ENCODE results near the gene LMNB1. TPM values are rescaled to one million over a fixed set of nuclear protein-coding genes. Genes with fewer than 3 reads are reported as not detected.
A peak's percentile ranks its signal among the peaks of the same experiment; 100 is the strongest.

Gene LMNB1
- total RNA-seq, 1 experiment from 2014 or later, result 150 TPM

GRCh38 chr5:126741361-126741760 lies 35.6 kb upstream of the LMNB1 start:
- H3K9me3 ChIP-seq (ENCODE audit: control insufficient read depth in 1 of 2, insufficient read depth in 1 of 2, low read depth in 1 of 2, low read length in 2 of 2), result no peaks in the 10 kb centered on the region
- ChIA-PET CTCF (no interaction called here), POLR2A (no interaction called here), RAD21 (ENCODE audit: low non-redundant PET in 1 of 2, low total read pairs in 2 of 2, uncharacterized antibody in 2 of 2, unreplicated experiment in 2 of 2) (no interaction called here)
- intact Hi-C loops (cut with micrococcal nuclease), result loop anchor here (10.0 kb wide), 1 partner anchor 63 kb away; no protein-coding TSS in a partner anchor
- H3K4me1 ChIP-seq (ENCODE audit: control insufficient read depth in 1 of 2, insufficient read depth in 2 of 2, low read length in 2 of 2), result peaks cover 0 to 2% of the 10 kb centered on the region in 2 experiments; a peak in 3 of 4 replicates
- BruUV-seq (replicated peaks), result no TSS peak
- H2AFZ ChIP-seq (ENCODE audit: low read depth, low read length, poor library complexity, severe bottlenecking), result no peak overlapping the region
- H3K27me3 ChIP-seq (ENCODE audit: insufficient read depth, low read length), result no peaks in the 10 kb centered on the region
- ATAC-seq, result peak; percentile 49
- no peaks in the 10 kb centered on the region for H4K20me1 ChIP-seq (ENCODE audit: insufficient read depth)
- H3K79me2 ChIP-seq (ENCODE audit: insufficient read depth, low read length), result no peaks in the 10 kb centered on the region
- no peak overlapping the region for H3K4me3 ChIP-seq (replicated peaks in 1 of 2; ENCODE audit: low read depth in 1 of 2, low read length in 2 of 2)
- no peak overlapping the region for H3K4me2 ChIP-seq (ENCODE audit: low read length)
- no peaks in the 10 kb centered on the region for H3K36me3 ChIP-seq (ENCODE audit: control insufficient read depth in 1 of 2, insufficient read depth in 2 of 2, low read length in 2 of 2)
- DNase-seq (ENCODE audit: low read depth, low spot score), result no peak
- H3K27ac ChIP-seq (ENCODE audit: low read depth, low read length), result no peak overlapping the region
- no peak overlapping the region for H3K9ac ChIP-seq (ENCODE audit: low read length)
- no peak for TF ChIP-seq FOSL1 (IDR thresholded peaks at IDR 0.05; ENCODE audit: low read depth)
- peak in 2 of 3 experiments; percentile 19 to 26; a peak in 2 of 6 replicates for TF ChIP-seq CTCF (IDR thresholded peaks at IDR 0.05 in 2 of 3, conservative IDR thresholded peaks at IDR 0.05 in 1 of 3; ENCODE audit: borderline replicate concordance in 1 of 3, insufficient read depth in 1 of 3, low read depth in 2 of 3, low read length in 2 of 3)
- TF ChIP-seq REST (IDR thresholded peaks at IDR 0.05; ENCODE audit: low read depth), result no peak
- H3K9me2 ChIP-seq (ENCODE audit: insufficient read depth), result no peaks in the 10 kb centered on the region
